Measurements from ENCODE around the gene COL18A1. TPM values are rescaled to one million over a fixed set of nuclear protein-coding genes. Genes with fewer than 3 reads are reported as not detected.

Gene COL18A1
- total and polyA plus RNA-seq, 2 donors (not counting 1 experiment from before 2014, with no cell fraction given) = 15.6 to 24.7 TPM

DNA sequence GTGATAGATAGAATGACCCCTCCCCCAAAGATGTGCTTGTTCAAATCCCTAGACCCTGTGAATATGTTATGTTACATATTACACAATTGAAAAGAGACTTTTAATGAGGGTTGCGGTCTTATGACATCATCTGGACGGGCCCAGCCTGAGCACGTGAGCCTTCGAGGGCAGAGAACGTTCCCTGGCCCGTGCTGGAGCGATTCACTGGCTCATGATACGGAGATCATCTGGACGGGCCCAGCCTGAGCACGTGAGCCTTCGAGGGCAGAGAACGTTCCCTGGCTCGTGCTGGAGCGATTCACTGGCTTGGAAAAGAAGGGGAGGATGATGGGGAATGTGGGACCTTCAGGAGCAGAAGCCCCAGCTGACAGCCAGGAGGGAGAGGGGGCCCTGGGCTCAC, 34.4 kb upstream of the COL18A1 start:
- no peaks in the 10 kb centered on the region for H3K27me3 ChIP-seq (replicated peaks in 1 of 4; ENCODE audit: control extremely low read depth in 1 of 4, control insufficient read depth in 3 of 4, insufficient read depth in 4 of 4, low read length in 3 of 4)
- no peak for DNase-seq
- H4K20me1 ChIP-seq (ENCODE audit: control insufficient read depth, insufficient read depth, low read length, poor library complexity, severe bottlenecking) = no peaks in the 10 kb centered on the region
- Mint-ChIP-seq H3K27me3 (peaks cover 11% of the 10 kb centered on the region), H3K27ac (no peak overlapping the region), H3K4me3 (no peak overlapping the region), H3K9me3 (ENCODE audit: insufficient read depth) (no peaks in the 10 kb centered on the region), H3K4me1 (peaks cover 7% of the 10 kb centered on the region)
- H3K4me3 ChIP-seq (ENCODE audit: control extremely low read depth in 1 of 5, extremely low read depth in 1 of 5, insufficient read depth in 1 of 5, low read depth in 2 of 5, low read length in 4 of 5) = no peak overlapping the region
- H3K79me2 ChIP-seq (ENCODE audit: control insufficient read depth, insufficient read depth, low read length) = no peaks in the 10 kb centered on the region
- no peak overlapping the region for H2AFZ ChIP-seq (ENCODE audit: insufficient read depth, low read depth, low read length, poor library complexity, severe bottlenecking)
- no peak overlapping the region for H3K27ac ChIP-seq (ENCODE audit: low read length in 2 of 2)
- TF ChIP-seq, protein P1, sequence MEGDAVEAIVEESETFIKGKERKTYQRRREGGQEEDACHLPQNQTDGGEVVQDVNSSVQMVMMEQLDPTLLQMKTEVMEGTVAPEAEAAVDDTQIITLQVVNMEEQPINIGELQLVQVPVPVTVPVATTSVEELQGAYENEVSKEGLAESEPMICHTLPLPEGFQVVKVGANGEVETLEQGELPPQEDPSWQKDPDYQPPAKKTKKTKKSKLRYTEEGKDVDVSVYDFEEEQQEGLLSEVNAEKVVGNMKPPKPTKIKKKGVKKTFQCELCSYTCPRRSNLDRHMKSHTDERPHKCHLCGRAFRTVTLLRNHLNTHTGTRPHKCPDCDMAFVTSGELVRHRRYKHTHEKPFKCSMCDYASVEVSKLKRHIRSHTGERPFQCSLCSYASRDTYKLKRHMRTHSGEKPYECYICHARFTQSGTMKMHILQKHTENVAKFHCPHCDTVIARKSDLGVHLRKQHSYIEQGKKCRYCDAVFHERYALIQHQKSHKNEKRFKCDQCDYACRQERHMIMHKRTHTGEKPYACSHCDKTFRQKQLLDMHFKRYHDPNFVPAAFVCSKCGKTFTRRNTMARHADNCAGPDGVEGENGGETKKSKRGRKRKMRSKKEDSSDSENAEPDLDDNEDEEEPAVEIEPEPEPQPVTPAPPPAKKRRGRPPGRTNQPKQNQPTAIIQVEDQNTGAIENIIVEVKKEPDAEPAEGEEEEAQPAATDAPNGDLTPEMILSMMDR (IDR thresholded peaks at IDR 0.05) = no peak
- no peak for TF ChIP-seq EZH2 (IDR thresholded peaks at IDR 0.05; ENCODE audit: borderline replicate concordance, insufficient read depth, low read depth, low read length, poor library complexity, severe bottlenecking)
- WGBS (ENCODE audit: insufficient coverage) = 89% methylated on average over 14 of the region's 14 CpGs
- ATAC-seq (ENCODE audit: low read depth) = no peak
- ChIA-PET POLR2A (no interaction called here), CTCF (no interaction called here)
- H3K9me3 ChIP-seq (ENCODE audit: control extremely low read depth in 1 of 3, control insufficient read depth in 2 of 3, insufficient read depth in 1 of 3, low read length in 2 of 3) = no peaks in the 10 kb centered on the region
- no peaks in the 10 kb centered on the region for H3K36me3 ChIP-seq (replicated peaks in 1 of 2; ENCODE audit: control extremely low read depth in 1 of 2, control insufficient read depth in 1 of 2, extremely low read depth in 1 of 2, insufficient read depth in 2 of 2, low read length in 1 of 2)
- no peak overlapping the region for H3K9ac ChIP-seq (ENCODE audit: low read length)
- intact Hi-C loops (cut with micrococcal nuclease) = no loop called here
- H3K4me2 ChIP-seq (replicated peaks; ENCODE audit: low read depth, low read length, poor library complexity, severe bottlenecking) = no peak overlapping the region
- no peaks in the 10 kb centered on the region for H3K4me1 ChIP-seq (ENCODE audit: control insufficient read depth in 2 of 2, insufficient read depth in 2 of 2, low read length in 2 of 2)

DNA sequence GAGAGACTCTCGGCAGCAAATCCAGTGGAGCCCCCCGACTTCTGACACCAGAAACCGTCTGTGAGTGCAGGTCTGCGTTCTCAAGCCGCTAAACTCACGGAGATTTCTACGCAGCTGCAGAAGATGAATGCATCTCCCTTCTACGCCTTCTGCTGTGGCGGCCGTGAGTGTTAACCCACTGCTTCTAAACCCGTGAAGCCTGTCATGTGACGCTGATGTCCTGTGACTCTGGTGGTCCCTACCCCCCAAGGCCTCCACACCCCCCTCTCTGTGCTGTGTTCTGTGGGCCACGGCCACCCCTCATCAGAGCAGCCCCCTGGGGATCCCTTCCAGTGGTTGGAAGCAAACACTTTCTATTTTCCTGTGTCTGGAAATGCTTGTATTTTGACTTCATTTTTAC, 33.9 kb upstream of the COL18A1 start:
- Histone ChIP-seq H3K4me2 (replicated peaks; ENCODE audit: low read depth, low read length, poor library complexity, severe bottlenecking) (no peak overlapping the region), H4K20me1 (ENCODE audit: control insufficient read depth, insufficient read depth, low read length, poor library complexity, severe bottlenecking) (no peaks in the 10 kb centered on the region), H3K4me1 (ENCODE audit: control insufficient read depth in 2 of 2, insufficient read depth in 2 of 2, low read length in 2 of 2) (no peaks in the 10 kb centered on the region), H3K79me2 (ENCODE audit: control insufficient read depth, insufficient read depth, low read length) (no peaks in the 10 kb centered on the region), H3K9me3 (ENCODE audit: control extremely low read depth in 1 of 3, control insufficient read depth in 2 of 3, insufficient read depth in 1 of 3, low read length in 2 of 3) (no peaks in the 10 kb centered on the region), H3K9ac (ENCODE audit: low read length) (no peak overlapping the region), H3K27me3 (replicated peaks in 1 of 4; ENCODE audit: control extremely low read depth in 1 of 4, control insufficient read depth in 3 of 4, insufficient read depth in 4 of 4, low read length in 3 of 4) (no peaks in the 10 kb centered on the region), H3K27ac (ENCODE audit: low read length in 2 of 2) (no peak overlapping the region), H2AFZ (ENCODE audit: insufficient read depth, low read depth, low read length, poor library complexity, severe bottlenecking) (no peak overlapping the region), H3K36me3 (replicated peaks in 1 of 2; ENCODE audit: control extremely low read depth in 1 of 2, control insufficient read depth in 1 of 2, extremely low read depth in 1 of 2, insufficient read depth in 2 of 2, low read length in 1 of 2) (no peaks in the 10 kb centered on the region), H3K4me3 (ENCODE audit: control extremely low read depth in 1 of 5, extremely low read depth in 1 of 5, insufficient read depth in 1 of 5, low read depth in 2 of 5, low read length in 4 of 5) (no peak overlapping the region)
- Mint-ChIP-seq H3K4me3 (no peak overlapping the region), H3K9me3 (ENCODE audit: insufficient read depth) (no peaks in the 10 kb centered on the region), H3K27ac (no peak overlapping the region), H3K27me3 (peaks cover 11% of the 10 kb centered on the region), H3K4me1 (peaks cover 7% of the 10 kb centered on the region)
- DNase-seq (no peak), ATAC-seq (ENCODE audit: low read depth) (no peak)
- WGBS (ENCODE audit: insufficient coverage) = 87% methylated on average over 12 of the region's 13 CpGs
- intact Hi-C loops (cut with micrococcal nuclease) = no loop called here
- CTCF ChIA-PET = no interaction called here
- TF ChIP-seq, protein P1 (IDR thresholded peaks at IDR 0.05) = no peak
- TF ChIP-seq EZH2 (IDR thresholded peaks at IDR 0.05; ENCODE audit: borderline replicate concordance, insufficient read depth, low read depth, low read length, poor library complexity, severe bottlenecking) = no peak
- POLR2A ChIA-PET = no interaction called here
